ENCODE results near the gene TERB2.

DNA sequence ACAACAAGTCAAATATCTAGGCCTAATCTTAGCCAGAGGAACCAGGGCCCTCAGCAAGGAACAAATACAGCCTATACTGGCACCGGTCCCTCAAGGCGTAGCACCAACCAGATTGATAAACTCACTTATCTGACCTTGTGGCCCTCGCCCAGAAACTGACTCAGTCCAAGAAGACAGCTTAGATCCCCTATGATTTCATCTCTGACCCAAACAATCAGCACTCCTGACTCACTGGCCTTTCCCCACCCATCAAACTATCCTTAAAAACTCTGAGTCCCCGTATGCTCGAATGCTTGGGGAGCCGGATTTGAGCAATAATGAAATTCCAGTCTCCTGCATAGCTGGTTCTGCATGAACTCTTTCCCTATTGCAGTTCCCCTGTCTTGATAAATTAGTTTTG is 64.9 kb downstream of the TERB2 start:
- TF ChIP-seq POLR2A (IDR thresholded peaks at IDR 0.05; ENCODE audit: low read depth, low read length), result no peak
- no peak for TF ChIP-seq TAF1 (IDR thresholded peaks at IDR 0.05; ENCODE audit: borderline replicate concordance, low read depth, low read length)
